NCI-H345 (cell line): ENCODE data around the gene ATG7.

Experiments
- DNase-seq: peaks from one replicate; lab custom pipeline; 2025; lab: John Stamatoyannopoulos, UW

ATG7 gene

GRCh38 chr3:11362600-11362999 lies 90.4 kb downstream of the ATG7 start:
- no peak for DNase-seq

- no peak for DNase-seq
These were observed 91.5 kb downstream of the ATG7 start for GRCh38 chr3:11363715-11364114.

- DNase-seq, result no peak
These were observed 92.0 kb downstream of the ATG7 start for GRCh38 chr3:11364181-11364580.

GRCh38 chr3:11367143-11367693 lies 95.0 kb downstream of the ATG7 start:
- DNase-seq, result no peak

- DNase-seq, result no peak
These were observed 98.0 kb downstream of the ATG7 start for GRCh38 chr3:11370191-11370590.

GRCh38 chr3:11370966-11371365 lies 98.8 kb downstream of the ATG7 start:
- no peak for DNase-seq

- DNase-seq, result peak; percentile 27
These were observed 99.5 kb downstream of the ATG7 start for GRCh38 chr3:11371747-11372146.

- peak; percentile 60 for DNase-seq
These were observed 101.0 kb downstream of the ATG7 start for GRCh38 chr3:11373235-11373634.

- DNase-seq, result no peak
These were observed 101.5 kb downstream of the ATG7 start for GRCh38 chr3:11373654-11374053.

GRCh38 chr3:11375333-11376088 lies 103.3 kb downstream of the ATG7 start:
- DNase-seq, result no peak

GRCh38 chr3:11377719-11378118 lies 105.5 kb downstream of the ATG7 start:
- no peak for DNase-seq

- DNase-seq, result peak; percentile 26
These were observed 107.1 kb downstream of the ATG7 start for GRCh38 chr3:11379238-11379823.

GRCh38 chr3:11379824-11380701 lies 107.9 kb downstream of the ATG7 start:
- no peak for DNase-seq

GRCh38 chr3:11381141-11381540 lies 108.9 kb downstream of the ATG7 start:
- DNase-seq, result no peak

- no peak for DNase-seq
These were observed 109.4 kb downstream of the ATG7 start for GRCh38 chr3:11381563-11381962.

- DNase-seq, result no peak
These were observed 110.0 kb downstream of the ATG7 start for GRCh38 chr3:11382146-11382745.

GRCh38 chr3:11384074-11384473 lies 111.9 kb downstream of the ATG7 start:
- DNase-seq, result no peak

- no peak for DNase-seq
These were observed 113.1 kb downstream of the ATG7 start for GRCh38 chr3:11385326-11385725.

GRCh38 chr3:11385891-11386290 lies 113.7 kb downstream of the ATG7 start:
- DNase-seq, result no peak

GRCh38 chr3:11386465-11387113 lies 114.4 kb downstream of the ATG7 start:
- DNase-seq, result no peak

GRCh38 chr3:11389386-11390268 lies 117.4 kb downstream of the ATG7 start:
- DNase-seq, result no peak
